H1 (cell line): Measurements from ENCODE around the gene NT5M. TPM values are rescaled to one million over a fixed set of nuclear protein-coding genes. Genes with fewer than 3 reads are reported as not detected.

Experiments
- CTCF ChIA-PET: fragments of 300-600 bp; sonication (Branson Sonifier 250); formaldehyde crosslinking; loops from one replicate; lab custom pipeline; 2021; ENCODE audit not compliant: partially characterized antibody; lab: Charles Lee
- POLR2A ChIA-PET: fragments of 300-600 bp; sonication (Branson Sonifier 250); formaldehyde crosslinking; loops from one replicate; lab custom pipeline; 2021; ENCODE audit warnings: inconsistent platforms; ENCODE audit not compliant: partially characterized antibody; lab: Charles Lee
- DNase-seq, 2 experiments: peaks; one replicate each; pipeline versions ENCODE4 v3.0.0 to v3.0.0-alpha.2; 2010 to 2022; ENCODE audit warnings: low spot score in 2 of 2, low read depth in 1 of 2, mixed read lengths in 1 of 2
- FAIRE-seq: peaks from 2 replicates; lab custom pipeline; 2011; peaks lifted over from hg19 to GRCh38; lab: Jason Lieb, UNC
- H2AFZ ChIP-seq: 2 replicates; pipeline ENCODE4 v1.8.1; 2012; ENCODE audit warnings: low read length, inconsistent platforms
- H2AK5ac ChIP-seq: 2 replicates; pipeline ENCODE4 v1.6.1; 2013; ENCODE audit warnings: low read depth, low read length
- H2BK120ac ChIP-seq: replicated peaks from 2 replicates; pipeline ENCODE3; 2013; ENCODE audit warnings: low read depth, low read length, inconsistent platforms
- H2BK12ac ChIP-seq: 2 replicates; pipeline ENCODE4 v1.6.1; 2013; ENCODE audit warnings: low read depth, low read length
- H2BK15ac ChIP-seq: 2 replicates; pipeline ENCODE4 v1.6.1; 2013; ENCODE audit warnings: low read length
- H2BK20ac ChIP-seq: 2 replicates; pipeline ENCODE4 v1.6.1; 2013; ENCODE audit warnings: low read length
- H2BK5ac ChIP-seq: 2 replicates; pipeline ENCODE4 v1.6.1; 2013; ENCODE audit warnings: low read depth, low read length
- H3K14ac ChIP-seq: 2 replicates; pipeline ENCODE4 v1.6.1; 2013; ENCODE audit warnings: inconsistent platforms; ENCODE audit not compliant: insufficient read length
- H3K18ac ChIP-seq: 2 replicates; pipeline ENCODE4 v1.6.1; 2013; ENCODE audit warnings: low read length; ENCODE audit errors: extremely low read depth
- H3K23ac ChIP-seq: 2 replicates; pipeline ENCODE4 v1.6.1; 2013; ENCODE audit warnings: inconsistent platforms; ENCODE audit not compliant: insufficient read length
- H3K23me2 ChIP-seq: 2 replicates; pipeline ENCODE4 v1.6.1; 2013; ENCODE audit warnings: low read depth, low read length
- H3K27ac ChIP-seq: 2 replicates; pipeline ENCODE4 v1.6.1; 2011; ENCODE audit warnings: low read depth, low read length, inconsistent platforms
- H3K27me3 ChIP-seq, 4 experiments: replicated peaks in 1 of 4; 1 replicate in 1 of 4; 2 replicates in 3 of 4; pipeline versions ENCODE4 v1.6.1 to v1.8.1; 2011 to 2013; ENCODE audit warnings: low read length in 3 of 4, mild to moderate bottlenecking in 3 of 4, inconsistent platforms in 2 of 4, mixed read lengths in 2 of 4, moderate library complexity in 1 of 4; ENCODE audit not compliant: control insufficient read depth in 3 of 4, insufficient read depth in 3 of 4; ENCODE audit errors: extremely low read depth in 1 of 4
- H3K36me3 ChIP-seq, 4 experiments: 2 replicates each; pipeline versions ENCODE4 v1.6.1 to v1.8.1; 2011 to 2013; ENCODE audit warnings: mild to moderate bottlenecking in 4 of 4, low read length in 3 of 4, moderate library complexity in 2 of 4, control low read depth in 1 of 4, inconsistent platforms in 1 of 4; ENCODE audit not compliant: insufficient read depth in 4 of 4, control insufficient read depth in 2 of 4
- H3K4ac ChIP-seq: replicated peaks from 2 replicates; pipeline ENCODE3; 2013; ENCODE audit warnings: low read length, low read depth, mixed read lengths, inconsistent platforms; ENCODE audit not compliant: insufficient read length
- H3K4me1 ChIP-seq, 4 experiments: replicated peaks in 1 of 4; 1 replicate in 1 of 4; 2 replicates in 3 of 4; pipeline versions ENCODE4 v1.6.1 to v1.8.1; 2011 to 2013; ENCODE audit warnings: low read length in 3 of 4, inconsistent platforms in 2 of 4, mixed read lengths in 1 of 4; ENCODE audit not compliant: insufficient read depth in 4 of 4, control insufficient read depth in 3 of 4
- H3K4me2 ChIP-seq, 2 experiments: 2 replicates each; pipeline versions ENCODE4 v1.6.1 to v1.8.1; 2011 to 2013; ENCODE audit warnings: low read depth in 2 of 2, low read length in 2 of 2, control low read depth in 1 of 2, inconsistent platforms in 1 of 2, mild to moderate bottlenecking in 1 of 2; ENCODE audit not compliant: insufficient read depth in 1 of 2
- H3K4me3 ChIP-seq, 4 experiments: fragments of 200-600, 300-600 bp in 1 of 4; sonication (generic), shearing (Covaris generic), sonication (Bioruptor Twin) in 1 of 4; 2 replicates each; pipeline versions ENCODE4 v1.5.1 to v1.8.1; 2011 to 2016; ENCODE audit warnings: low read length in 4 of 4, low read depth in 3 of 4, control low read depth in 2 of 4, inconsistent platforms in 2 of 4, mild to moderate bottlenecking in 2 of 4, mixed read lengths in 1 of 4, moderate library complexity in 1 of 4; ENCODE audit not compliant: insufficient read depth in 2 of 4; ENCODE audit errors: extremely low read depth in 1 of 4
- H3K56ac ChIP-seq: replicated peaks from 2 replicates; pipeline ENCODE3; 2013; ENCODE audit warnings: low read depth, mild to moderate bottlenecking, mixed read lengths, low read length, inconsistent platforms; ENCODE audit not compliant: insufficient read length
- H3K79me1 ChIP-seq: 2 replicates; pipeline ENCODE4 v1.6.1; 2013; ENCODE audit warnings: low read depth, low read length, control low read depth
- H3K79me2 ChIP-seq, 2 experiments: 2 replicates each; pipeline versions ENCODE4 v1.6.1 to v1.8.1; 2012 to 2013; ENCODE audit warnings: low read length in 2 of 2, mild to moderate bottlenecking in 2 of 2, inconsistent platforms in 1 of 2; ENCODE audit not compliant: insufficient read depth in 2 of 2, control insufficient read depth in 1 of 2
- H3K9ac ChIP-seq, 4 experiments: replicated peaks in 1 of 4; 1 replicate in 1 of 4; 2 replicates in 3 of 4; pipeline versions ENCODE4 v1.6.1 to v1.8.1; 2011 to 2013; ENCODE audit warnings: low read depth in 3 of 4, low read length in 3 of 4, control low read depth in 2 of 4, mild to moderate bottlenecking in 2 of 4, moderate library complexity in 2 of 4, inconsistent platforms in 1 of 4; ENCODE audit errors: extremely low read depth in 1 of 4
- H3K9me3 ChIP-seq, 2 experiments: 2 replicates each; pipeline versions ENCODE4 v1.6.1 to v1.8.1; 2012 to 2013; ENCODE audit warnings: mild to moderate bottlenecking in 2 of 2, moderate library complexity in 2 of 2, control low read depth in 1 of 2, inconsistent platforms in 1 of 2, low read depth in 1 of 2, low read length in 1 of 2, mixed read lengths in 1 of 2; ENCODE audit not compliant: insufficient read depth in 2 of 2
- H4K20me1 ChIP-seq, 2 experiments: replicated peaks in 1 of 2; 2 replicates each; pipeline versions ENCODE3 to v1.8.1; 2011 to 2013; ENCODE audit warnings: inconsistent platforms in 2 of 2, low read length in 2 of 2, mild to moderate bottlenecking in 1 of 2; ENCODE audit not compliant: insufficient read depth in 2 of 2, control insufficient read depth in 1 of 2
- H4K5ac ChIP-seq: 2 replicates; pipeline ENCODE4 v1.6.1; 2013; ENCODE audit warnings: low read length, low read depth, mixed read lengths, inconsistent platforms; ENCODE audit not compliant: insufficient read length
- H4K8ac ChIP-seq: 2 replicates; pipeline ENCODE4 v1.8.0; 2013; ENCODE audit warnings: mild to moderate bottlenecking, moderate library complexity, low read length, inconsistent platforms; ENCODE audit not compliant: insufficient read depth; ENCODE audit errors: extremely low read depth
- H4K91ac ChIP-seq: replicated peaks from 2 replicates; pipeline ENCODE3; 2013; ENCODE audit warnings: low read length, mixed read lengths, inconsistent platforms; ENCODE audit not compliant: insufficient read length
- CREB1 ChIP-seq: IDR thresholded peaks from 2 replicates; pipeline ENCODE4 v1.6.1; 2012; ENCODE audit warnings: inconsistent platforms
- GABPA ChIP-seq: IDR thresholded peaks from 2 replicates; pipeline ENCODE4 v1.6.1; 2011; ENCODE audit warnings: mild to moderate bottlenecking, low read length, moderate library complexity, borderline replicate concordance; ENCODE audit not compliant: insufficient read depth
- GTF2F1 ChIP-seq: IDR thresholded peaks from 2 replicates; pipeline ENCODE4 v1.6.1; 2012; ENCODE audit warnings: low read depth, low read length, improper control_type of control experiment, borderline replicate concordance
- NANOG ChIP-seq: IDR thresholded peaks from 2 replicates; pipeline ENCODE4 v1.6.1; 2011; ENCODE audit warnings: low read length, low read depth, mild to moderate bottlenecking, inconsistent platforms; ENCODE audit not compliant: insufficient read depth, poor library complexity, severe bottlenecking
- RNF2 ChIP-seq: fragments of 200-900, 300-1000 bp; sonication (generic); IDR thresholded peaks from 2 replicates; pipeline ENCODE4 v1.7.1; 2016; ENCODE audit warnings: borderline replicate concordance, low read depth, mild to moderate bottlenecking, antibody characterized with exemption, low read length; ENCODE audit not compliant: poor library complexity, severe bottlenecking; ENCODE audit errors: missing control alignments
- SIX5 ChIP-seq: IDR thresholded peaks from 2 replicates; pipeline ENCODE4 v1.6.1; 2011; ENCODE audit warnings: mild to moderate bottlenecking, low read depth, low read length
- TBP ChIP-seq: IDR thresholded peaks from 2 replicates; pipeline ENCODE4 v1.6.1; 2011; ENCODE audit warnings: low read depth, low read length, improper control_type of control experiment
- TEAD4 ChIP-seq: IDR thresholded peaks from 2 replicates; pipeline ENCODE4 v1.6.1; 2012; ENCODE audit warnings: low read depth, low read length, inconsistent platforms, mixed read lengths
- YY1 ChIP-seq: IDR thresholded peaks from 2 replicates; pipeline ENCODE4 v1.6.1; 2011; ENCODE audit warnings: low read depth, mild to moderate bottlenecking, low read length
- WGBS, 2 experiments: shearing (Covaris generic) in 1 of 2; methylation state at CpG; one replicate each; pipeline versions ENCODE4 v1.1.6 to v1.1.7; 2013 to 2015; ENCODE audit warnings: low lambda C conversion rate in 2 of 2, mixed read lengths in 2 of 2, inconsistent platforms in 1 of 2, low coverage in 1 of 2, missing lambda C conversion rate in 1 of 2; ENCODE audit not compliant: insufficient replicate concordance in 2 of 2, insufficient coverage in 1 of 2, insufficient read length in 1 of 2; ENCODE audit errors: extremely low coverage in 1 of 2, missing lambda C conversion rate in 1 of 2; 5-methylcytosine and 5-hydroxymethylcytosine counted together
- polyA plus RNA-seq, 7 experiments: library from polyadenylated mRNA; depleted of rRNA in 3 of 7; stranded (reverse) in 5 of 7; unstranded in 2 of 7; fragments of >200 nt in 5 of 7; fragments of 200-250 nt in 2 of 7; gene quantifications; 1 replicate in 5 of 7; 2 replicates in 1 of 7; 4 replicates in 1 of 7; pipeline versions ENCODE4 v1.2.1 to v1.2.3, GENCODE V29; 2011 to 2013; ENCODE audit warnings: missing spikeins in 2 of 7, mixed read lengths in 2 of 7
- total RNA-seq: library from RNA; stranded (reverse); fragmentation: NEBNext Ultra II Directional; extraction: Animal tissue kit (Norgen Biotek cat#: 25700); gene quantifications from 2 replicates; pipeline ENCODE4 v1.2.1, GENCODE V29; 2021

The NT5M gene
- total and polyA plus RNA-seq, 2 of the 8 experiments (the other 6 are each of a cell fraction or from before 2014, with no cell fraction given), result 7.6 to 18.2 TPM

DNA sequence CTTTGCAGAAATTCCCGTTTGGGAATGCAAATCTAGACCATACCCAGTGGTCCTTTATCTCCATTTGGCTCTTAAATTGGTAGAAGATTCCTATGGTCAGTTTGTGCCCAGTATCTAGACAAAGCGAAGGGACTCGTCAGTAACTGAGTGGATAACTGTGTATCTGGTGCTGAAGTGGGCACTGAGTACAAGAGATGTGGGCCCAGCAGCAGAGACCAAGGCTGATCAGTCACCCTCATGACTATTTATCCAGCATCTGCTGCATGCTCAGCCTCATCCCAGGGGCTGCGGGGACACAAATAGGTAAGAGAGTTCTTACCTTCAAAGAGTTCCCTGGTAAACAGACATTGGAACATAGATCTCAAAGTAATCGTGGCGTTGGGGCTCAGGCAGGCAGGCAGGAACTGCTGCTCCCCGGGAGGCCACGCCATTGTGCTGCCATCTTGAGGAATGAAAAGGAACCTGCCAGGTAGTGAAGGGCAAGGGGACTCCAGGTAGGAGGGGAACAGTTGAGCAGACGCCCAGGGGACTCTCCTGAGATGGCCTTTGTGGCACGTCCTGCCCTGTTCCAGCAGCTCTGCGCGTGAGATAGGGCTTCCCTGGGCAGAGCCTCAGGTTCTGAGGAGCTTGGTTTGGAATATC is 10.3 kb downstream of the NT5M start:
- Histone ChIP-seq H3K56ac (no peak overlapping the region), H3K4me2 (no peak overlapping the region), H3K18ac (no peak overlapping the region), H3K27ac (no peak overlapping the region), H2BK12ac (no peak overlapping the region), H4K20me1 (no peaks in the 10 kb centered on the region), H3K27me3 (no peaks in the 10 kb centered on the region), H3K14ac (no peak overlapping the region), H3K79me2 (no peaks in the 10 kb centered on the region), H4K5ac (no peak overlapping the region), H2BK20ac (no peak overlapping the region), H2AFZ (no peak overlapping the region), H4K8ac (no peak overlapping the region; the same call in 1 of the 2 replicates), H3K36me3 (no peaks in the 10 kb centered on the region; a peak in 1 of 8 replicates), H3K4ac (no peak overlapping the region), H3K4me3 (no peak overlapping the region), H3K79me1 (no peaks in the 10 kb centered on the region), H3K23me2 (no peaks in the 10 kb centered on the region), H2BK15ac (no peak overlapping the region), H3K23ac (no peak overlapping the region), H2AK5ac (no peak overlapping the region), H3K9me3 (no peaks in the 10 kb centered on the region; a peak in 1 of 4 replicates), H2BK5ac (no peak overlapping the region), H3K4me1 (0 out of 7 replicates have a peak, but pooled peaks cover 0 to 3% (median under 1%) of the 10 kb centered on the region in 4 experiments), H3K9ac (no peak overlapping the region), H4K91ac (no peak overlapping the region), H2BK120ac (no peak overlapping the region)
- CTCF ChIA-PET, result interaction anchor here (0.5 to 3.1 kb wide), 17 partner anchors 8 to 313 kb away, joined by 3 to 14 read pairs (median 3); partner anchors contain the start of gene COPS3
- 69% methylated on average over 12 of the region's 12 CpGs; no CpG with 5 or more reads in 1 of the 2 experiments for WGBS, 2 experiments
- peak; percentile 60 for FAIRE-seq
- DNase-seq, result peak; percentile 58 to 79
- POLR2A ChIA-PET, result interaction anchor here (0.6 to 1.3 kb wide), 3 partner anchors 33 to 69 kb away, joined by 3 to 5 read pairs (median 4); partner anchors contain the start of gene COPS3
- peak; percentile 16; the same call in 1 of the 2 replicates for TF ChIP-seq TBP
- TF ChIP-seq CREB1, result 0 out of 2 replicates have a peak, but pooled peaks have one; percentile 20
- TF ChIP-seq NANOG, result no peak
- peak; percentile 69; the same call in 1 of the 2 replicates for TF ChIP-seq YY1
- TF ChIP-seq GTF2F1, result no peak
- no peak for TF ChIP-seq TEAD4
- peak; percentile 26; the same call in 1 of the 2 replicates for TF ChIP-seq GABPA
- TF ChIP-seq SIX5, result no peak
- no peak for TF ChIP-seq RNF2
